ENCODE data around the gene GOLPH3.

Gene GOLPH3

GRCh38 chr5:32193591-32193990, 19.5 kb upstream of the GOLPH3 start:
- no peak for TF ChIP-seq CTCF (IDR thresholded peaks at IDR 0.05; ENCODE audit: control insufficient read depth, extremely low read depth, insufficient read depth)
- H3K4me3 ChIP-seq (ENCODE audit: low read depth, low read length): peak overlapping the region; percentile 26
- peak; percentile 97 for DNase-seq (ENCODE audit: low read depth)

GRCh38 chr5:32190095-32190494, 16.0 kb upstream of the GOLPH3 start:
- no peak overlapping the region for H3K4me3 ChIP-seq (ENCODE audit: low read depth, low read length)
- TF ChIP-seq CTCF (IDR thresholded peaks at IDR 0.05; ENCODE audit: control insufficient read depth, extremely low read depth, insufficient read depth): no peak
- no peak for DNase-seq (ENCODE audit: low read depth)

DNA sequence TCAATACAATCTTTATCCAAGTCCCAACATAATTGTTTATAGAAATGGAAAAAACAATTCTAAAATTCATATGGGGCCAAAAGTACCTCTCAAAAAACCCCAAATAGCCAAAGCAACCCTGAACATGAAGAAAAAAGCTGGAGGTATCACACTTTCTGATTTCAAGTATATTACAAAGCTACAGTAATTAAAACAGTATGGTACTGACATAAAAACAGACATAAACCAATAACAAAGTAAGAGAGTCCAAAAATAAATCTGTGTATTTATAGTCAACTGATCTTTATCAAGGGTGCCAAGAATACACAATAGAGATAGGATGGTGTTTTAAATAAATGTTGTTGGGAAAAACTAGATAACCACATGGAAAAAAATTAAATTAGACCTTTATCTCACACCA, 13.6 kb upstream of the GOLPH3 start:
- DNase-seq (ENCODE audit: low read depth): no peak
- TF ChIP-seq CTCF (IDR thresholded peaks at IDR 0.05; ENCODE audit: control insufficient read depth, extremely low read depth, insufficient read depth): no peak
- no peak overlapping the region for H3K4me3 ChIP-seq (ENCODE audit: low read depth, low read length)

GRCh38 chr5:32182463-32183063, 8.4 kb upstream of the GOLPH3 start:
- no peak overlapping the region for H3K4me3 ChIP-seq (ENCODE audit: low read depth, low read length)
- DNase-seq (ENCODE audit: low read depth): no peak
- TF ChIP-seq CTCF (IDR thresholded peaks at IDR 0.05; ENCODE audit: control insufficient read depth, extremely low read depth, insufficient read depth): no peak

DNA sequence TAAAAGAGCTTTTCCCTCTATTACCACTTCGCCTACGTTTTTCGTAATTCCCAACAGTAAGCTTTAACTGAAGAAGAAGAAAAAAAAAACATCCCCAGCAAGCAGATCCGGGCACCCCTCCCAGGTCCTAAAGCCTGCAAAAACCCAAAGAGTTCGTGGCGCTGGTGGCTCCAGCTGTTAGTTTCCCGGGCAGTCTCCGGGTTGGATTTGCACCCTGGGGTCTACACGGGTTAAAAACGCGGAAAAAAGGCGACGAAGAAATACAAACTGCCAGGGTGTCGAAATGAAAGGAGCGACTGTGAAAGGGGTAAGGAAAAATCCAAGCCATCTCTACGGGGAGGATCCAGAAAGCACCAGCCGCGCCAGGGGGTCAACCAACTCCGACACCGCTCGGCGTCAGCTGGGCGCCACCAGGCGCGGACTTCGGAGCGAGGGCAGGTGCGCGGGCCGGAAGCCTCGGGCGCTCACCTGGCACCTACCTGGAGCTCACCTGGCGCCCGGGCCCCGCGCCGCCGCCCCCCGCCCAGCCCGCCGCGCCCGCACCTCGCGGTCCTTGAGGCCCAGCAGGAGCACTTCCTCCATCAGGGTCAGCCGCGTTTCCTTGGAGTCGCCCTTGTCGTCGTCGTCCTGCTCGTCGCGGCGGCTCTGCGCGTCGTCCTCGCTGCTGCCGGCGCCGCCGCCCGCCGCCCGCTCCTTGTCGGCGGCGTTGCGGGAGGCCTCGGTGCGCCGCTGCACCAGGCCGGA, 680 bp downstream of the GOLPH3 start:
- H3K4me3 ChIP-seq (ENCODE audit: low read depth, low read length): peak overlapping the region; percentile 96
- no peak for DNase-seq (ENCODE audit: low read depth)
- TF ChIP-seq CTCF (IDR thresholded peaks at IDR 0.05; ENCODE audit: control insufficient read depth, extremely low read depth, insufficient read depth): no peak

DNA sequence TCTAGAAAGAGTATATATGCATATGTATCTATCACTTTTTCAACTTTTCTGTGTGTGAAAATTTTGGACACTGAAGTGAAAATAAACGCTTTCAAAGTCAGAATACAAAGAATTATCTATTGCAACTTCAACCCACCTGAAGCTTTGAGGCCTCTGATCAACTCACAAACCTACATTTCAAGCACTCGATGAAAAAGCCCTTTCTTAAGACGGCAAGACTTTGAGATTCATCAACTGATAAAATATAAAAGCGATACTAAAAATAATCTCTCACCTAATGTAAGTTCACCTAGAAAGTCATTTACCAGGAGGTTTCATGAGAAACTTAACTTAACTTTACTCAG, 1.2 kb downstream of the GOLPH3 start:
- H3K4me3 ChIP-seq (ENCODE audit: low read depth, low read length): peak overlapping the region; percentile 96
- no peak for DNase-seq (ENCODE audit: low read depth)

More for the DNA sequence above, 1.2 kb downstream of the GOLPH3 start:
- TF ChIP-seq CTCF (IDR thresholded peaks at IDR 0.05; ENCODE audit: control insufficient read depth, extremely low read depth, insufficient read depth): no peak
